ENCODE data around the gene TRAT1. TPM values are rescaled to one million over a fixed set of nuclear protein-coding genes. Genes with fewer than 3 reads are reported as not detected.

The TRAT1 gene
- total RNA-seq, 1 experiment from 2014 or later: 0.21 TPM

DNA sequence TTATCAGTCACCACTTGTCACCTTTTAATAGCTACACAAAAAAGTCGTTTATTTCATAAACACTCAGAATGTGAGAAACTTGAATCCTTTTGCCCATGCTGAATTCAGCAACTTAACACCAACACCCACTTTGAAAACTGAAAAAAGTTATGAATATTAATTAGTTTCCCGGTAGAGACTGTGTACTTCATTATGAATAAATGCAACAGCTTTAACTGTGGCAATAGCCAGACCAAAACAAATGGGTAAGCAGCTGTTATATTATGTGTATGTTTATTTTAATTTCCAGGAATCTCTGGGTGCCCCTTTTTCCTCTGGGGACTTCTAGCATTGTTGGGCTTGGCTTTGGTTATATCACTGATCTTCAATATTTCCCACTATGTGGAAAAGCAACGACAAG lies 7.8 kb downstream of the TRAT1 start:
- in situ Hi-C loops (cut with HindIII; ENCODE audit: low pct_unique_long_range_greater_than_20kb, low sequenced_read_pairs) (no loop called here), intact Hi-C loops (cut with micrococcal nuclease; ENCODE audit: unreplicated experiment) (no loop called here)
- no TSS peak for BruUV-seq (replicated peaks)
- H3K4me3 ChIP-seq (ENCODE audit: low read depth in 2 of 2, low read length in 2 of 2): no peak overlapping the region
- 0 out of 2 replicates have a peak, but pooled peaks cover 4% of the 10 kb centered on the region for H3K27me3 ChIP-seq (ENCODE audit: control insufficient read depth, insufficient read depth, low read length)
- DNase-seq (ENCODE audit: low read depth, low spot score) (no peak), ATAC-seq (no peak)
- ChIA-PET POLR2A (no interaction called here), CTCF (no interaction called here)
- no peaks in the 10 kb centered on the region for H3K4me1 ChIP-seq (ENCODE audit: control insufficient read depth, insufficient read depth, low read length)
- no peak for TF ChIP-seq POLR2AphosphoS5 (IDR thresholded peaks at IDR 0.05; ENCODE audit: low read depth, low read length)
- TF ChIP-seq, protein P1, sequence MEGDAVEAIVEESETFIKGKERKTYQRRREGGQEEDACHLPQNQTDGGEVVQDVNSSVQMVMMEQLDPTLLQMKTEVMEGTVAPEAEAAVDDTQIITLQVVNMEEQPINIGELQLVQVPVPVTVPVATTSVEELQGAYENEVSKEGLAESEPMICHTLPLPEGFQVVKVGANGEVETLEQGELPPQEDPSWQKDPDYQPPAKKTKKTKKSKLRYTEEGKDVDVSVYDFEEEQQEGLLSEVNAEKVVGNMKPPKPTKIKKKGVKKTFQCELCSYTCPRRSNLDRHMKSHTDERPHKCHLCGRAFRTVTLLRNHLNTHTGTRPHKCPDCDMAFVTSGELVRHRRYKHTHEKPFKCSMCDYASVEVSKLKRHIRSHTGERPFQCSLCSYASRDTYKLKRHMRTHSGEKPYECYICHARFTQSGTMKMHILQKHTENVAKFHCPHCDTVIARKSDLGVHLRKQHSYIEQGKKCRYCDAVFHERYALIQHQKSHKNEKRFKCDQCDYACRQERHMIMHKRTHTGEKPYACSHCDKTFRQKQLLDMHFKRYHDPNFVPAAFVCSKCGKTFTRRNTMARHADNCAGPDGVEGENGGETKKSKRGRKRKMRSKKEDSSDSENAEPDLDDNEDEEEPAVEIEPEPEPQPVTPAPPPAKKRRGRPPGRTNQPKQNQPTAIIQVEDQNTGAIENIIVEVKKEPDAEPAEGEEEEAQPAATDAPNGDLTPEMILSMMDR (IDR thresholded peaks at IDR 0.05): no peak
- TF ChIP-seq, protein P2, sequence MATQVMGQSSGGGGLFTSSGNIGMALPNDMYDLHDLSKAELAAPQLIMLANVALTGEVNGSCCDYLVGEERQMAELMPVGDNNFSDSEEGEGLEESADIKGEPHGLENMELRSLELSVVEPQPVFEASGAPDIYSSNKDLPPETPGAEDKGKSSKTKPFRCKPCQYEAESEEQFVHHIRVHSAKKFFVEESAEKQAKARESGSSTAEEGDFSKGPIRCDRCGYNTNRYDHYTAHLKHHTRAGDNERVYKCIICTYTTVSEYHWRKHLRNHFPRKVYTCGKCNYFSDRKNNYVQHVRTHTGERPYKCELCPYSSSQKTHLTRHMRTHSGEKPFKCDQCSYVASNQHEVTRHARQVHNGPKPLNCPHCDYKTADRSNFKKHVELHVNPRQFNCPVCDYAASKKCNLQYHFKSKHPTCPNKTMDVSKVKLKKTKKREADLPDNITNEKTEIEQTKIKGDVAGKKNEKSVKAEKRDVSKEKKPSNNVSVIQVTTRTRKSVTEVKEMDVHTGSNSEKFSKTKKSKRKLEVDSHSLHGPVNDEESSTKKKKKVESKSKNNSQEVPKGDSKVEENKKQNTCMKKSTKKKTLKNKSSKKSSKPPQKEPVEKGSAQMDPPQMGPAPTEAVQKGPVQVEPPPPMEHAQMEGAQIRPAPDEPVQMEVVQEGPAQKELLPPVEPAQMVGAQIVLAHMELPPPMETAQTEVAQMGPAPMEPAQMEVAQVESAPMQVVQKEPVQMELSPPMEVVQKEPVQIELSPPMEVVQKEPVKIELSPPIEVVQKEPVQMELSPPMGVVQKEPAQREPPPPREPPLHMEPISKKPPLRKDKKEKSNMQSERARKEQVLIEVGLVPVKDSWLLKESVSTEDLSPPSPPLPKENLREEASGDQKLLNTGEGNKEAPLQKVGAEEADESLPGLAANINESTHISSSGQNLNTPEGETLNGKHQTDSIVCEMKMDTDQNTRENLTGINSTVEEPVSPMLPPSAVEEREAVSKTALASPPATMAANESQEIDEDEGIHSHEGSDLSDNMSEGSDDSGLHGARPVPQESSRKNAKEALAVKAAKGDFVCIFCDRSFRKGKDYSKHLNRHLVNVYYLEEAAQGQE (IDR thresholded peaks at IDR 0.05; ENCODE audit: insufficient read depth in 1 of 2, low read depth in 2 of 2, low read length in 1 of 2): no peak
- no peak for TF ChIP-seq TCF7L2 (IDR thresholded peaks at IDR 0.05; ENCODE audit: low read depth, low read length)
- TF ChIP-seq SIN3A (IDR thresholded peaks at IDR 0.05; ENCODE audit: borderline replicate concordance, insufficient read depth, low read depth, low read length): no peak
- H3K27ac ChIP-seq (ENCODE audit: low read length): no peak overlapping the region
- H3K36me3 ChIP-seq (ENCODE audit: control insufficient read depth, insufficient read depth, low read length): no peaks in the 10 kb centered on the region
- no peaks in the 10 kb centered on the region for H3K9me3 ChIP-seq (ENCODE audit: control insufficient read depth, insufficient read depth, low read depth, low read length)

DNA sequence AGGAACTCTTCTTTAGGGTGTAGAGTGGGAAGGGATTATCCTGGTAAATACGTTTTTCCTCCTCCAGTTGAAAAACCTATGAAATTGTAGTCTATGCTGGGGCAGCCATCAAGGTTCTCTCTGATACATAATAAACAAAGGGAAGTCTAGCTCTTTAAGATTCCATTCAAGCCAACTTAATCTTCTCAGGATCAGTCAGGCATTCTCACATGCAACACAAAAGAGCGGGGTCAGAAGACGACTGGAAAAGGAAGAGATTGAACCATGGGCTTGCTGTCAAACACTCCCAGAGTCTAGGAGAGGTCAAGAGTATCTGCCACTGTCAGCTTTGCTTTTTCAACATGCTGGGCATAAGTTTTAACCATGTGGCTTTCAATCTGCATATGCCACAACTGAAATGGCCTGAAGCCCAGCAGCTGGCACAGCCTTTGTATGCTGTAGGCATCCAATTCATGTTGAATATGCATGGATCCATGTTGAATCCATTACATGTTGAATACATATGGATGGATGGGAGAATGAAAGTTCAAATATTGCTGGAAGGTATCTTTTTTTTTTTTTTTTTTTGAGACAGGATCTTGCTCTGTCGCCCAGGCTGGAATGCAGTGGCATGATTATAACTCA lies 8.5 kb downstream of the TRAT1 start:
- ChIA-PET CTCF (no interaction called here), POLR2A (no interaction called here)
- H3K4me3 ChIP-seq (ENCODE audit: low read depth in 2 of 2, low read length in 2 of 2): no peak overlapping the region
- in situ Hi-C loops (cut with HindIII; ENCODE audit: low pct_unique_long_range_greater_than_20kb, low sequenced_read_pairs): no loop called here
- intact Hi-C loops (cut with micrococcal nuclease; ENCODE audit: unreplicated experiment): no loop called here
- H3K36me3 ChIP-seq (ENCODE audit: control insufficient read depth, insufficient read depth, low read length): no peaks in the 10 kb centered on the region
- no peak overlapping the region for H3K27ac ChIP-seq (ENCODE audit: low read length)
- DNase-seq (ENCODE audit: low read depth, low spot score) (no peak), ATAC-seq (no peak)
- no peaks in the 10 kb centered on the region for H3K9me3 ChIP-seq (ENCODE audit: control insufficient read depth, insufficient read depth, low read depth, low read length)
- H3K27me3 ChIP-seq (ENCODE audit: control insufficient read depth, insufficient read depth, low read length): 0 out of 2 replicates have a peak, but pooled peaks cover 4% of the 10 kb centered on the region
- H3K4me1 ChIP-seq (ENCODE audit: control insufficient read depth, insufficient read depth, low read length): no peaks in the 10 kb centered on the region
- TF ChIP-seq, protein P2 (IDR thresholded peaks at IDR 0.05; ENCODE audit: insufficient read depth in 1 of 2, low read depth in 2 of 2, low read length in 1 of 2): no peak
- BruUV-seq (replicated peaks): no TSS peak

Data from Panc1 (cell line).